ENCODE data around the gene HEPHL1.

HEPHL1 gene

DNA sequence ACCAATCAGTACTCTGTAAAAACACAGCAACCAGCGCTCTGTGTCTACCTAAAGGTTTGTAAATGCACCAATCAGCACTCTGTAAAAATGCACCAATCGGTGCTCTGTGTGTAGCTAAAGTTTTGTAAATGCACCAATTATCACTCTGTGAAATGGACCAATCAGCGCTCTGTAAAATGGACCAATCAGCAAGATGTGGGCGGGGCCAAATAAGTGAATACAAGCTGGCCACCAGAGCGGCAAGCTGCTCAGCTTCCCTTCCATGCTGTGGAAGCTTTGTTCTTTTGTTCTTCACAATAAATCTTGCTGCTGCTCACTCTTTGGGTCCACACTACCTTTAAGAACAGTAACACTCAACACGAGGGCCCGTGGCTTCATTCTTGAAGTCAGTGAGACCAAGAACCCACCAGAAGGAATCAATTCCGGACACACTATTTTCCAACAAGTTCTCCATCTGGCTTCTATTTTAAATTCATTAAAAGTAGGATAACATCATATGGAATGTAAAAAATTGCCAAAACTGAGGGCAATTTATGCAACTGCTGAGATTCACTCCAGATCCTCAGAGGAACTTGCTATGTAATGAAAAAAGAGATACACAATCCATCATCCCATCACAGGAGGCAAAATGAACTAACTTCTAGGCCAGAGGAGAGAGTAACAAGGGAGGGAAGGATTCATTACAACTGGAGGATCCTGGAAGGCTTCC is 104.4 kb downstream of the HEPHL1 start:
- H3K27ac Mint-ChIP-seq, result no peak overlapping the region
- no peaks in the 10 kb centered on the region for H3K27me3 Mint-ChIP-seq (ENCODE audit: low read depth)
- no peaks in the 10 kb centered on the region for H3K9me3 Mint-ChIP-seq
- H3K36me3 Mint-ChIP-seq (ENCODE audit: low read depth), result no peaks in the 10 kb centered on the region
- peaks cover 12% of the 10 kb centered on the region for H3K4me1 Mint-ChIP-seq (ENCODE audit: low read depth)
- H3K4me3 Mint-ChIP-seq, result no peak overlapping the region

DNA sequence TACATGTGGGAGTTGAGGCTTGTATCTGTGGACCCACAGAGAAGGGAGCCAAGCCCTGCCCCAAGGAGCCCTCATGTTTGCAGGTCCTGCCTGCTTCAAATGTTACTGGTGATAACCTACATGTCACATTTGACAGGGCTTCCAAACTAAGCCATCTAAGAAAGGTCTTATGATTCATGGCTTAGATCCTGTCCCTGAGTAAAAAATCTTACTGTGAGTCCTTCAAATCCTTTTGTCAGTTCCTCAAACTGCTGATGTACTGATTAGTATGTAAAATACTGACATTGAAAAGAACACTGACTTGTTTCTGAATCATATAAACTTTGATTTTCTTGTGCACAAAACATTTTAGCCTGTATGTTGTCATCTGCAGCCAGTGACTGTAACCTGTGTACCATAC is 106.5 kb downstream of the HEPHL1 start:
- Mint-ChIP-seq H3K4me3 (peak overlapping the region; percentile 87), H3K4me1 (ENCODE audit: low read depth) (peaks cover 12% of the 10 kb centered on the region), H3K27ac (peak overlapping the region; percentile 84), H3K27me3 (ENCODE audit: low read depth) (no peaks in the 10 kb centered on the region), H3K36me3 (ENCODE audit: low read depth) (no peaks in the 10 kb centered on the region), H3K9me3 (no peaks in the 10 kb centered on the region)

DNA sequence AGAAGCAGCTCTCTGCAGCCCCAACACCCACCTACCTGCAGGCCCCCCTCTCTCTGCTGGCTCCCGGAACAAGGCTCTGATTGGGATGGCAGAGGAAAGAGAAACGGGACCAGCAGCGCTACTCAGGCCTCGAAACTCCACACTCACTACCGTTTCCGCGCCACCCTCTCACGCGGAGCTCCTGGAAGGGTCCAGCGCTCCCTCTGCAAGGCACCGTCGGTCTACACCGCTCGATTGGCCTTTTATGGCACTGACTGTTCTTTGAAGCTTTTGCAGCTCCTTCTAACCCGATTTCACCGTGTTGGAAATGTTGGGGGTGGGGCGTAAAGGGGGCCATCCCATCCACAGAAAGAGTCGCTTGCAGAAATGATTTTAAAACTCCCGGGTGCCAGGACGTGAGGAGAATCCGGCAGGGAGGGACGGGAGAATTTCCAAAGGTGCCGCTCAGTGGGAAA is 107.2 kb downstream of the HEPHL1 start:
- Mint-ChIP-seq H3K27ac (peak overlapping the region; percentile 84), H3K4me3 (peak overlapping the region; percentile 87), H3K27me3 (ENCODE audit: low read depth) (no peaks in the 10 kb centered on the region), H3K9me3 (no peaks in the 10 kb centered on the region), H3K4me1 (ENCODE audit: low read depth) (peaks cover 14% of the 10 kb centered on the region), H3K36me3 (ENCODE audit: low read depth) (no peaks in the 10 kb centered on the region)

DNA sequence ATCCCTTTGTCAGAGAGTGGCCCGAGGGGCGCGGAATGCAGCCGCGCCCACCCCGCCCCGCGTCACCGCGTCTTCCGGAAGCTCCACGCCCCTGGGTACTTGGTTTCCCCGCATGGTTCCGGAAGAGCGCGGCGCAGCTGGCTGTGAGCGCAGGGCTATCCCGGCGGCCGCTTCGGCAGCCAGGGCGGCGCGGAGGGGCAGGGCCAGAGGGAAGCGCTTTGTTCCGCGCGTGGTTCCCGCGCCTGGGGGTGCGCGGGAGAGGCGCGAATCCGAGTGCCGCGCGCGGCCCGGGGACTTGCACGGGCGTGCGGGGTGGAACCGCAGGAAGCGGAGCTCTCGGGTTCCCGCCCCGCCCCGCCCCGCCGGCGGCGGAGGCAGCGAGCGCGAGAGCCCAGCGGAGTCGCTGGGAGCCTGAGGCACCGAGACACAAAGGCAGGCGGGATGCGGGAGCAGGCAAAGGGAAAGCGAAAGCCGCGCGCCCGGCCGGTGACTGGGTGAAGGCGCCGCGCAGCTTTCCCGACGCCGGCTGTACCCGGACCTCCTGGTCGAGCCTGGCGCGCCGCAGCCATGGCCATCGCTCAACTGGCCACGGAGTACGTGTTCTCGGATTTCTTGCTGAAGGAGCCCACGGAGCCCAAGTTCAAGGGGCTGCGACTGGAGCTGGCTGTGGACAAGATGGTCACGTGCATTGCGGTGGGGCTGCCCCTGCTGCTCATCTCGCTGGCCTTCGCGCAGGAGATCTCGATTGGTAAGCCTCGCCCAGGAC is 107.8 kb downstream of the HEPHL1 start, which contains the start of gene PANX1:
Gene PANX1 (plus strand): TSS at position 96 of the 766 bp plus-strand sequence. CDS start 472 bp downstream, at position 568.
- Mint-ChIP-seq H3K4me3 (peak within 1 kb of the TSS; percentile 87), H3K27me3 (ENCODE audit: low read depth) (no peaks in the 10 kb centered on the region), H3K27ac (peak within 1 kb of the TSS; percentile 84), H3K4me1 (ENCODE audit: low read depth) (peaks cover 20% of the 10 kb centered on the region), H3K9me3 (no peaks in the 10 kb centered on the region), H3K36me3 (ENCODE audit: low read depth) (no peaks in the 10 kb centered on the region)

DNA sequence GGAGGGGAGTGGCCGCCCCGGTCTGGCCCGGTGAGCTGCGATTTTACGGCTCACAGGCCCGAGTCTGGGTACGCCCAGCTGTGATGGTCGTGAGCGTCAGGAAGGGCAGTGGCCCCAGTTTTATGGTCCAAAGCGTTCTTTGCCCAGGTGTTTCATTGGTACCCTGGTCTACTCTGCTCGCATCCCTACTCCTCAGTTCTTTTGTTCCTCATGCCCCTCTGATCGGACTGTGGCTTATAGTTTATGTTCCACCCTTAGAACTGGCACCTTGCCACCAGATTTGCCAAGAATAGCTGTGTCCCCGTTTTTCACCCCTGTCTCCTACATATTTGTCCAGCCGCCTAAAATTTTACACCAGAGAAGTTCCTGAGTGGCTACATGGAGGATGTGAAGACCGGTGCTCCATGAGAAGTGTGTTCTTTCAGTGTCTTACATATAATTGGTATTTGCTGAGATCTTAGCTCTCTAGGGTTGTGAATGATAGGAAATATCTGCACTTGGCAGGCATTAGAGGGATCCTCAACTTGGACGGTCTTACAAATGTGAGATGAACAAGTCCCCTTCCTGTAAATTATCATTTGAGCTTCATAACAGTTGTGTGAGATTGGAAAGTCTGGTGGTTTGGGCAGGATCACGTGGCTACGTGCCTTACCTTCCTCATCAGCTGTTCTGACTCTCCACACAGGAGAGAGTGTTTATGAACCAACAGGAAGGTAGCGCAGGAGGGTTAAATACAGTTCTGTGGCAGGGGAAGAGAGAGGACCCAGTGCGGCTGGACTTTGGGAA is 108.6 kb downstream of the HEPHL1 start:
- Mint-ChIP-seq H3K36me3 (ENCODE audit: low read depth) (no peaks in the 10 kb centered on the region), H3K27ac (no peak overlapping the region), H3K4me1 (ENCODE audit: low read depth) (peaks cover 24% of the 10 kb centered on the region), H3K9me3 (no peaks in the 10 kb centered on the region), H3K27me3 (ENCODE audit: low read depth) (no peaks in the 10 kb centered on the region), H3K4me3 (no peak overlapping the region)

DNA sequence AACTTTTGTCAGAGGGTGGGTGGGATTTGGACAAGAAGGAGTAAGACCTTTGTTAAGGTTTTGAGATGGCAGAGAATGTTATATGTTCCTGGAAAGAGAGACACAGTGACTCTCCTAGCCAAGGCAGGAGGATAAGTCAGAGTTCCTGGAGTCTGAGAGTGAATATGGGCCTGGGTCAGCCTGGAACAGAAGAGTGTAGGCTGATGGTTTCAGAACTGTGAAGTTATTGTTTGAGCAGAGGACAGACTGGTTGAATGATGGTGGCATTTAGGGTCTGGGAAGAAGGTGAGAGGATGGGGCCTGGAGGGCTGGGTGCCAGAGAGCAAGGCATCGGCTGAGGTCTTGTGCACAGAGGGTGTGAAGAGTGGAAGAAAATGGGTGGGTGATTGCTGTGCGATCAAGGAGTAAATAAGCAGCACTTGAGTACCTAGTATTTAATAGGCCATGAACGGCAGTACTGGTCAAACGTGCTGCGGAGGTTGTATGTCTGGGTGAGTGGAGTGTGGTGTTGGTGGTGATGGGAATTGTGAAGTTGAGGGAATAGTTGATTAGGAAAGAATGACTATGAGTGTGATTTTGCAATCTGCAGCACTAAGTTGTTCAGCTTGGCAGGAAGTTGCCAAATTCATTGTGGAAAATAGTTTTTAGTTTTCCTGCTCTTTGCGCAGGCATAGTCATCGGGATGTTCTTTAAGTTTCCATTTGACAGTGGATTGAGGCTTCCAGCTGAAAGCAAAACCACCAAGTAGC is 109.3 kb downstream of the HEPHL1 start:
- no peaks in the 10 kb centered on the region for H3K27me3 Mint-ChIP-seq (ENCODE audit: low read depth)

DNA sequence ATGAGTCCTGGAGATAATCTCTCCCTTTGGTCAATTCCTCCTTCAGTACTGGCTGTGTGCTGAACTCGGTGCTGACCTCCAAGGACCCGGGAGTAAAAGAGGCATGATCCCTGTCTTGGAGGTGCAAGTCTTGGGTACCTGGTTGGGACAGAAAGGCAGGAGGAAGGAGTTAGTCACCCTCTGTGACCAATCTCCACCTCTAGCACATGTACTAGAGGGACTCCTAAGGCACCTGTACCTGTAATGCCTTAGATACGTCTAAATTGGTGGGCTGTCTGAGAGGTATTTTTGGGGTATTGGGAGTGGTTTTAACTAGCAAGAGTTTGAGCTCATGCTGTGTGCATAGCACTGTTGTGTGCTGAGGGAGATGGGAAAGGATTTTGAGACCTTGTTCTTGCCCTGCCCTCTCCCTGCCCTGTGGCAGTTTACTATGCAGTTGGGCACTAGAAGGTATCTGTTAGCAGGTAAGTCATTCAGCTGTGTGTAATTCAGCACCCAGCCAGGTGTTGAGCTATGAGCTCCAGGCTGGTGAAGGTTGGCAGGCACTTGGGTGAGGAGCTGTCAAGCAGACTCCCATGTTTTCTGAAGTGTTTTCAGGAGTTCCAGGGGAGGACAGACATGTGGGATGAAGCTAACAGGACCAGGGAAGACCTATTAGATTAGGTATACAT is 110.0 kb downstream of the HEPHL1 start:
- Mint-ChIP-seq H3K4me1 (ENCODE audit: low read depth) (peaks cover 37% of the 10 kb centered on the region), H3K27me3 (ENCODE audit: low read depth) (no peaks in the 10 kb centered on the region), H3K9me3 (no peaks in the 10 kb centered on the region), H3K36me3 (ENCODE audit: low read depth) (peaks cover 1% of the 10 kb centered on the region), H3K27ac (no peak overlapping the region), H3K4me3 (no peak overlapping the region)

More for the DNA sequence above, 109.3 kb downstream of the HEPHL1 start:
- no peak overlapping the region for H3K27ac Mint-ChIP-seq
- no peaks in the 10 kb centered on the region for H3K9me3 Mint-ChIP-seq
- no peaks in the 10 kb centered on the region for H3K36me3 Mint-ChIP-seq (ENCODE audit: low read depth)
- no peak overlapping the region for H3K4me3 Mint-ChIP-seq
- H3K4me1 Mint-ChIP-seq (ENCODE audit: low read depth), result peaks cover 31% of the 10 kb centered on the region

DNA sequence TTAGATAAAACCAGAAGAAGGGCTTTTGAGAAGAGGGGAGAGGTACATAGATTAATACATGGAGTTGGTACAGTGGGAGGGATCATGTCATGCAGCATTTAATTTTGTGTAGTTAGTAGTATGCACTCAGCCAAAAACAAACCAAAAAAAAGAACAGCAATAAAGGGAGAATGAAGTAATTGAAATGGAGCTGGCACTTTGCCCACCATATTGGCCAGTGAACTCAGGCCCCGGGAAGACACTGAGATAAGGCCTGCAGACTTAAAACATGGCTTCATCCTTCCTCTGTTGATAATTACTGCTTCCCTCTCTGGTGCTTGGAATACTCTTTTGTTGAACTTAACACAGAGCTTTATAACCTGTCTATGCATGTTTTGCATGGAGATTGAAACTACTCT is 110.6 kb downstream of the HEPHL1 start:
- Mint-ChIP-seq H3K4me3 (no peak overlapping the region), H3K36me3 (ENCODE audit: low read depth) (peaks cover 3% of the 10 kb centered on the region), H3K27me3 (ENCODE audit: low read depth) (no peaks in the 10 kb centered on the region), H3K4me1 (ENCODE audit: low read depth) (peaks cover 40% of the 10 kb centered on the region), H3K27ac (no peak overlapping the region), H3K9me3 (no peaks in the 10 kb centered on the region)

DNA sequence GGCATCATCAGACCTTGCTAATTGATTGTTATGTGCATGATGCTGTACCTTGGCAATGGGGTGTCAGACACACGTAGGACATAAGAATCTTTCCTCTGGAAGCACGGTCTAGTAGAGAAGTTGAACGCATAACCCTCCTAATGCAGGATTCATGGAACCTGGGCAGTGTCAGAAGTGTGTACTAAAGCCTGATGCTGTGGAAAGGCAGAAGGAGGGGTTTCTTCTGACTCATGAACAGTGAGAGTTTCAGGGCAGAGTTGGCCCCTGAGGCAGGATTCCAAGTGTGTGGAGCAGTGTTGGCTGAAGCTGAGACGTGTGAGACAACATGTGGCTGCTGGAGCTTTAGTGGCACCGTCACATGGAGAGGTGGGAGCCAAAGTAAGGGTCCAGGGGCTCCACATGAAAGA is 111.0 kb downstream of the HEPHL1 start:
- no peaks in the 10 kb centered on the region for H3K27me3 Mint-ChIP-seq (ENCODE audit: low read depth)
- no peaks in the 10 kb centered on the region for H3K9me3 Mint-ChIP-seq
- peaks cover 4% of the 10 kb centered on the region for H3K36me3 Mint-ChIP-seq (ENCODE audit: low read depth)
- peaks cover 40% of the 10 kb centered on the region for H3K4me1 Mint-ChIP-seq (ENCODE audit: low read depth)
- no peak overlapping the region for H3K27ac Mint-ChIP-seq
- no peak overlapping the region for H3K4me3 Mint-ChIP-seq

DNA sequence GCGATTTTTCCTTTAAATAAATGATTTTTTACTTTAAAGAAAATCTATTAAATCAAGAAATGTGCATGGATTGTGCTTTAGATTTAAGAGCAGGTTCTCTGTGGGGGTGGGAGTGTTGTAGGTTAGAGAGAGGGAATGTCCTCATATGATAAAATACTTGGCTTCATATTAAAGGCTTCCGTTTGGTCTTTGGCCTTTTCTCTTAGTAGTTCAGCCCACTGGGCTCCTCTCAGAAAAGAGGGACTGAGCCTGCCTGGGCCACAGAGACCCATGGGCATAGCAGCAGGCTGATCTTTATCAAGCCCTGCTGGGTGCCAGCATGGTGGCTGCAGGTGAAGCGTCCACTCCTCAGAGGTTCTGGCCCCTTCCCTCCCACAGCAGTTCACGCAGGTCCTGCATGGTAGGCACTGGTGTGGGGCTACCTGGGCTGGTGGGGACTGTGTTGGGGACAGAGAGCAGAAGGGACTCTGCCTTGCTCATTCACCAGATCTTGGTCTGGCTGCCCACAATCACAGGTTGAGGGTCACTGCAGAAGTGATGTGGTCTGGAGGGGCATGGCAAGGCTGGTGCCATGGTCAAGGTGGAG is 111.8 kb downstream of the HEPHL1 start:
- no peaks in the 10 kb centered on the region for H3K27me3 Mint-ChIP-seq (ENCODE audit: low read depth)
- peaks cover 34% of the 10 kb centered on the region for H3K4me1 Mint-ChIP-seq (ENCODE audit: low read depth)
- H3K9me3 Mint-ChIP-seq, result no peaks in the 10 kb centered on the region
- peaks cover 4% of the 10 kb centered on the region for H3K36me3 Mint-ChIP-seq (ENCODE audit: low read depth)
- no peak overlapping the region for H3K4me3 Mint-ChIP-seq
- no peak overlapping the region for H3K27ac Mint-ChIP-seq

DNA sequence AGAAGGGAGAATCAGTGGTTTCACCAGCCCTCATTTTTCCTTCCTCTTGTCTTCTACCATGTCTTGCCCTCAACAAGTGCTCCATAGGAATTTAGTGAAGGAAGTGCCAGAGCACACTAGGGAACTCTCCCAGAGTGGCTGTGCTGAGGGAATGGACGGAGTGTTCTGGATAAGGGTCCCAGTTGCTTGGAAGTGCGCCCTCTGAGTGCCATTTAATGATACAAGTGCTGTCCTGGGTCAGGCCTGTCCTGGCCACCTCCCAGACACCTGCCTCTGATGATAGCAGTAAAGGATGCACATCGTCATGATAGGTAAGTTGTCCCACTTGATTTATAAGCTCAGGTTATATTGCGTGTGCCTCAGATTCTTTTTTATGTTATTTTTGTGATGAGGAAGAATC is 112.6 kb downstream of the HEPHL1 start:
- Mint-ChIP-seq H3K4me3 (no peak overlapping the region), H3K27me3 (ENCODE audit: low read depth) (no peaks in the 10 kb centered on the region), H3K9me3 (no peaks in the 10 kb centered on the region), H3K27ac (no peak overlapping the region), H3K36me3 (ENCODE audit: low read depth) (peaks cover 4% of the 10 kb centered on the region), H3K4me1 (ENCODE audit: low read depth) (peaks cover 30% of the 10 kb centered on the region)

DNA sequence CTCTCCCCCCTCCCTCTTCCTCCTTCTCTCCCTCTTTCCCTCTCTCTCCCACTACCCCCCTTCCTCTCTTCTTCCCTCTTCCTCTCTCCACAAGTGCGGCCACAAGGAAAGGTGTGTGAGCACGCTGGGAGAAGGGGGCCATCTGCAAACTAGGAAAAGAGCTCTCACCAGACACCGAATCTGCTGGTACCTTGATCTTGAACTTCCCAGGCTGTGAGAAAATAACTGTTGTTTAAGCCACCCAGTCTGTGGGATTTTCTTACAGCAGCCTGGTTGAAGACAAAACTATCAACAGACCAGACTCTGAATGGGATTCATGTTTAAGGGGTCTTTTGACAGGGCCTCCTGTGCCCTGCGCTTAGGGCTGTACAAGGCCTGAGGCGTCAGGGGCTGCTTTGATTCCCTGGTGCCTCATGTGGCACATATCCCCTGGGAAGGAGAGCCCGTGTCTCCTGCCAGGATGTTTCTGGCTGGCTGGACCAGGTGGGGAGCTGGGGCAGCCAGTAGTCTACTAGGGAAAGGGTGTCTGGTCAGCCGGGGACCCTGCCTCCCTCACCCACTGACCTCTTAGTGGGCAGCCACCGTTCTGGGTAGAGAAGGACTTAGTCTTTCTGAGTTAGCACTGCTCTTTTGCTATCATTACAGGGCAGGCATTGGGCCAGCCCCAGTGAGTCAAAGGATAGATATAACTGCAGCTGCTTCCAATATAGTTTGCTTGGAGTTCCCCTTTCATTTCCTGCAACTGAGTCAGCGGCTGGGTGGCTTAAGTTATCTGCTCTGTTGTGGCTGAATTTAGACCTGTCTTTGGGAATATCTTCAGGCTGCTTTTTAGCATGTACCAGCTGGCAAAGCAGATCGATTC is 113.7 kb downstream of the HEPHL1 start:
- Mint-ChIP-seq H3K27ac (peak overlapping the region; percentile 50), H3K9me3 (no peaks in the 10 kb centered on the region), H3K27me3 (ENCODE audit: low read depth) (no peaks in the 10 kb centered on the region), H3K4me3 (peak overlapping the region; percentile 39), H3K4me1 (ENCODE audit: low read depth) (peaks cover 32% of the 10 kb centered on the region), H3K36me3 (ENCODE audit: low read depth) (peaks cover 7% of the 10 kb centered on the region)

DNA sequence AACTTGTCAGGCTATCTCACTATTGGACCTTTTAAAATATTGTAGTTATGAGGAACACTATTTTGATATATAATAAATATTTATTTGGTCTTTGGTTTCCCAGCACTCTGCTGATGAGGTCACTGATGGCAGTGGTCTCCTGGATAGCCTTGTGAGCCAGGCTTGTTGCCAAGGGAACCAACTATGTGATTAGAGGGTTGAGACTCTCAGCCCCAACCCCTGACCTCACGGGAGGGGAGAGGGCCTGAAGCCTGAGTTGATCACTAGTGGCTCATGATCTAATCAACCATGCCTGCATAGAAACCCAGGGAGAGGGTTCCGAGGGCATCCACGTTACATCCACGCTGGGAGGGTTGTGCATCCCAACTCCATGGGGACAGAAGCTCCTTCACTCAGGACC is 118.3 kb downstream of the HEPHL1 start:
- H3K27me3 Mint-ChIP-seq (ENCODE audit: low read depth), result no peaks in the 10 kb centered on the region
- H3K36me3 Mint-ChIP-seq (ENCODE audit: low read depth), result peaks cover 7% of the 10 kb centered on the region
- H3K4me3 Mint-ChIP-seq, result no peak overlapping the region
- peaks cover 32% of the 10 kb centered on the region for H3K4me1 Mint-ChIP-seq (ENCODE audit: low read depth)
- H3K9me3 Mint-ChIP-seq, result no peaks in the 10 kb centered on the region
- H3K27ac Mint-ChIP-seq, result no peak overlapping the region
